Trophoblast cell (in vitro differentiated cells and primary cell): Measurements from ENCODE around the gene URI1.
A peak's percentile ranks its signal among the peaks of the same experiment; 100 is the strongest.

Experiments
- DNase-seq, 2 donors: peaks; one replicate each; pipeline ENCODE4 v3.0.0-alpha.2; 2016
- H2AFZ ChIP-seq: 2 replicates; pipeline ENCODE4 v1.6.1; 2013; ENCODE audit warnings: low read length, moderate library complexity, mild to moderate bottlenecking; ENCODE audit not compliant: insufficient read depth, poor library complexity
- H2AK5ac ChIP-seq: 2 replicates; pipeline ENCODE4 v1.6.1; 2013; ENCODE audit warnings: mild to moderate bottlenecking, low read length
- H2BK120ac ChIP-seq: 2 replicates; pipeline ENCODE4 v1.6.1; 2013; ENCODE audit warnings: low read length, mild to moderate bottlenecking, moderate library complexity; ENCODE audit not compliant: insufficient read depth, poor library complexity
- H2BK12ac ChIP-seq: 2 replicates; pipeline ENCODE4 v1.6.1; 2013; ENCODE audit warnings: mild to moderate bottlenecking, low read length, moderate library complexity
- H2BK5ac ChIP-seq: 2 replicates; pipeline ENCODE4 v1.6.1; 2013; ENCODE audit warnings: low read length, low read depth, moderate library complexity, mild to moderate bottlenecking; ENCODE audit not compliant: poor library complexity
- H3K14ac ChIP-seq: 2 replicates; pipeline ENCODE4 v1.6.1; 2013; ENCODE audit warnings: mild to moderate bottlenecking, low read length
- H3K18ac ChIP-seq: 2 replicates; pipeline ENCODE4 v1.6.1; 2013; ENCODE audit warnings: mild to moderate bottlenecking, low read length
- H3K23ac ChIP-seq: 2 replicates; pipeline ENCODE4 v1.6.1; 2013; ENCODE audit warnings: low read length
- H3K27ac ChIP-seq: 2 replicates; pipeline ENCODE4 v1.5.1; 2013; ENCODE audit warnings: low read depth, mild to moderate bottlenecking, inconsistent platforms, low read length, moderate library complexity
- H3K27me3 ChIP-seq: 2 replicates; pipeline ENCODE4 v1.6.1; 2013; ENCODE audit warnings: inconsistent platforms, mild to moderate bottlenecking, low read length, moderate library complexity; ENCODE audit not compliant: insufficient read depth
- H3K36me3 ChIP-seq, 2 experiments: 1 replicate in 1 of 2; 2 replicates in 1 of 2; pipeline ENCODE4 v1.6.1; 2013; ENCODE audit warnings: low read length in 2 of 2, mild to moderate bottlenecking in 2 of 2, moderate library complexity in 1 of 2; ENCODE audit not compliant: insufficient read depth in 2 of 2, control insufficient read depth in 1 of 2
- H3K4ac ChIP-seq: 2 replicates; pipeline ENCODE4 v1.6.1; 2013; ENCODE audit warnings: low read depth, mild to moderate bottlenecking, low read length, moderate library complexity
- H3K4me1 ChIP-seq, 2 experiments: 1 replicate in 1 of 2; 2 replicates in 1 of 2; pipeline ENCODE4 v1.6.1; 2013; ENCODE audit warnings: low read length in 2 of 2, mild to moderate bottlenecking in 2 of 2, moderate library complexity in 1 of 2; ENCODE audit not compliant: insufficient read depth in 2 of 2, control insufficient read depth in 1 of 2
- H3K4me2 ChIP-seq: 2 replicates; pipeline ENCODE4 v1.6.1; 2013; ENCODE audit warnings: inconsistent platforms, mild to moderate bottlenecking, low read length, moderate library complexity
- H3K4me3 ChIP-seq: 2 replicates; pipeline ENCODE4 v1.5.1; 2013; ENCODE audit warnings: mild to moderate bottlenecking, low read depth, low read length, inconsistent platforms
- H3K79me1 ChIP-seq: one replicate; pipeline ENCODE4 v1.6.1; 2013; ENCODE audit warnings: low read length
- H3K79me2 ChIP-seq: 2 replicates; pipeline ENCODE4 v1.6.1; 2013; ENCODE audit warnings: low read length, mild to moderate bottlenecking; ENCODE audit not compliant: control insufficient read depth, insufficient read depth, poor library complexity
- H3K9ac ChIP-seq: 2 replicates; pipeline ENCODE4 v1.6.1; 2013; ENCODE audit warnings: mild to moderate bottlenecking, low read length
- H3K9me3 ChIP-seq: 2 replicates; pipeline ENCODE4 v1.6.1; 2013; ENCODE audit warnings: low read depth, mild to moderate bottlenecking, control low read depth, inconsistent platforms, low read length; ENCODE audit not compliant: insufficient read depth
- H4K12ac ChIP-seq: 2 replicates; pipeline ENCODE4 v1.6.1; 2013; ENCODE audit warnings: low read depth, mild to moderate bottlenecking, low read length, moderate library complexity
- H4K8ac ChIP-seq: 2 replicates; pipeline ENCODE4 v1.6.1; 2013; ENCODE audit warnings: low read depth, mild to moderate bottlenecking, low read length, moderate library complexity
- H4K91ac ChIP-seq: one replicate; pipeline ENCODE4 v1.6.1; 2013; ENCODE audit warnings: low read depth, mild to moderate bottlenecking, low read length, moderate library complexity
- WGBS: extraction: QIAGEN DNeasy Blood & Tissue Kit; methylation state at CpG from one replicate; pipeline ENCODE4 v1.1.7; 2013; ENCODE audit warnings: missing lambda C conversion rate; ENCODE audit not compliant: insufficient read length, insufficient coverage; ENCODE audit errors: extremely low coverage; 5-methylcytosine and 5-hydroxymethylcytosine counted together

URI1 gene

DNA sequence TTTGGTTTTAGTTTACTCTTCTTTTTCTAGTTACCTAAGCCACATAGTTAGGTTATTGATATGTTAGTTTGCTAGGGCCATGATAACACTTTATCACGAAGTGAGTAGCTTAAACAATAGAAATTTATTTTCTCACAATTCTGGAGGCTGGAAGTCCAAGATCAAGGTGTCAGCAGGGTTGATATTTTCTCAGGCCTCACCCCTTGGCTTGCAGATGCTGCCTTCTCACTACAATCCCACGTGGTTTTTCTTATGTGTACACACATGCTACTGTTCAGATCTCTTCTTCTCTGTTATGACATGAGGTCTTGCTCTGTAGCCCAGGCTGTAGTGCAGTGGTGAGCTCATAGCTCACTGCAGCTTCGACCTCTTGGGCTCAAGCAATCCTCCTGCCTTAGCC lies 7.8 kb upstream of the URI1 start:
- Histone ChIP-seq H2AK5ac (no peak overlapping the region), H3K18ac (no peak overlapping the region), H3K4ac (no peak overlapping the region), H3K79me1 (no peaks in the 10 kb centered on the region), H3K27ac (no peak overlapping the region), H4K12ac (no peak overlapping the region), H3K9me3 (no peaks in the 10 kb centered on the region), H3K79me2 (no peaks in the 10 kb centered on the region), H2BK5ac (no peak overlapping the region), H3K9ac (no peak overlapping the region), H3K14ac (no peak overlapping the region), H4K8ac (no peak overlapping the region), H4K91ac (no peak overlapping the region), H3K4me1 (no peaks in the 10 kb centered on the region), H2AFZ (no peak overlapping the region), H3K36me3 (no peaks in the 10 kb centered on the region), H2BK12ac (no peak overlapping the region), H3K4me2 (no peak overlapping the region), H3K23ac (no peak overlapping the region), H3K4me3 (peak overlapping the region; percentile 12), H3K27me3 (no peaks in the 10 kb centered on the region), H2BK120ac (no peak overlapping the region)
- no peak for DNase-seq
- no CpG with 5 or more reads among the region's 3 CpGs for WGBS

DNA sequence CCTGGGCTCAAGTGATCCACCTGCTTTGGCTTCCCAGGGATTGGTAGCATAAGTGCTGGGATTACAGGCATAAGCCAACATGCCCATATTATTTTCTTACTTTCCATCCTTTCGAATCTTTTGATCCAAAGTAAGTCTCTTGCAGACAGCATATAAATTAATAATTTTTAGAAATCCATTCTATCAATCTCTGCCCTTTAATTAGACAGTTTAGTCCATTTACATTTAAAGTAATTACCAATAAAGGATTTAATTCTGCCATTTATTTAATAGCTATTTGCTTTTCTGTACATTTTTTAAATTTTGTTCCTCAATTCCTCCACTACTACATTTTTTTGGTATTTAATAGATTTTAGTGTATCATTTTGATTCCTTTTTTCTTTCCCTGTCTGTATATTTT lies 7.3 kb upstream of the URI1 start:
- Histone ChIP-seq H3K4me3 (no peak overlapping the region), H2BK12ac (no peak overlapping the region), H3K79me1 (no peaks in the 10 kb centered on the region), H3K23ac (no peak overlapping the region), H2AK5ac (no peak overlapping the region), H2AFZ (no peak overlapping the region), H3K14ac (no peak overlapping the region), H2BK5ac (no peak overlapping the region), H2BK120ac (no peak overlapping the region), H3K79me2 (no peaks in the 10 kb centered on the region), H3K27ac (no peak overlapping the region), H3K9ac (no peak overlapping the region), H3K27me3 (no peaks in the 10 kb centered on the region), H3K4ac (no peak overlapping the region), H3K4me1 (no peaks in the 10 kb centered on the region), H3K4me2 (no peak overlapping the region), H4K91ac (no peak overlapping the region), H4K12ac (no peak overlapping the region), H3K36me3 (no peaks in the 10 kb centered on the region), H3K18ac (no peak overlapping the region), H3K9me3 (no peaks in the 10 kb centered on the region), H4K8ac (no peak overlapping the region)
- no CpG with 5 or more reads among the region's 1 CpG for WGBS
- no peak for DNase-seq

DNA sequence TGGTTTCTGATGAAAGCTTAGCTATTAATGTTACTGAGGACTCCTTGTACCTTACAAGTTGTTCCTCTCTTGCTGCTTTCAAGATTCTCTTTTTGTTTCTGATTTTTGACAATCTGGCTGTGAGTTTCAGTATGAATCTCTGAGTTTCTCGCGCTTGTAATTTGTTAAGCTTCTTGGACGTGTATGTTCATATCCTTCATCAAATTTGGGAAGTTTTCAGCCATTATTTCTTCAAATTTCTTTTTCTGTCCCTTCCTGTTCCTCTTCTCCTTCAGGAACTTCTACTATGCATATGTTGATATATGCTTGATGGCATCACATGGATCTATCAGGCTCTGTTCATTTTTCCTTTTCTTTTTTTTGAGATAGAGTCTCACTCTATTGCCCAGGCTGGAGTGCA lies 5.6 kb upstream of the URI1 start:
- Histone ChIP-seq H2BK120ac (no peak overlapping the region), H2BK12ac (no peak overlapping the region), H2AFZ (no peak overlapping the region), H4K8ac (no peak overlapping the region), H3K79me1 (no peaks in the 10 kb centered on the region), H3K79me2 (no peaks in the 10 kb centered on the region), H2BK5ac (no peak overlapping the region), H3K4ac (no peak overlapping the region), H3K4me3 (no peak overlapping the region), H3K36me3 (no peaks in the 10 kb centered on the region), H3K9me3 (no peaks in the 10 kb centered on the region), H3K27ac (no peak overlapping the region), H3K27me3 (no peaks in the 10 kb centered on the region), H4K12ac (no peak overlapping the region), H3K4me1 (no peaks in the 10 kb centered on the region), H3K14ac (no peak overlapping the region), H3K18ac (no peak overlapping the region), H3K23ac (no peak overlapping the region), H4K91ac (no peak overlapping the region), H3K4me2 (no peak overlapping the region), H2AK5ac (no peak overlapping the region), H3K9ac (no peak overlapping the region)
- DNase-seq: no peak
- no CpG with 5 or more reads among the region's 3 CpGs for whole genome bisulfite sequencing

DNA sequence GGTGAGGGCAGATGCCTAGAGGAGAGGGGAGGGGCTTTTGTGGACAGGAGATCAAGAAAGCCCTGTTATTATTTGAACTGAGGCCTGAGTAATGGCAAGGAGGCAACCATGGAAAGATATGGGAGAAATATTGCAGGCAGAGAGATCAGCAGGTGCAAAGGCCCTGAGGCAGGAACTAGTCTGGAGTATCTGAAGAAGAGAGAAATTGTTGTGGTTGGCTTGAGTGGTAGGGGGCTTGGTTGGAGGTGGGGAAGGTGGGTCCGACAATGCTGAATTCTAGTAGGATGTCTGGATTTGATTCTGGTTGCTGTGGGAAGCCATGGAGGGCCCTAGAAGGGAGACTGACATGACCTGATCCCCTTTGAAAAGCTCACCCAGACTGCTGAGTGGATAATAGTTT lies 2.4 kb upstream of the URI1 start:
- Histone ChIP-seq H4K8ac (no peak overlapping the region), H3K36me3 (no peaks in the 10 kb centered on the region), H3K14ac (no peak overlapping the region), H3K27ac (no peak overlapping the region), H3K79me1 (peaks cover 6% of the 10 kb centered on the region), H2BK120ac (no peak overlapping the region), H2AK5ac (no peak overlapping the region), H3K18ac (no peak overlapping the region), H3K4ac (no peak overlapping the region), H2AFZ (no peak overlapping the region), H2BK12ac (no peak overlapping the region), H4K12ac (no peak overlapping the region), H3K9me3 (no peaks in the 10 kb centered on the region), H3K79me2 (peaks cover 8% of the 10 kb centered on the region), H3K4me3 (no peak overlapping the region), H2BK5ac (no peak overlapping the region), H3K23ac (no peak overlapping the region), H4K91ac (no peak overlapping the region), H3K4me2 (no peak overlapping the region), H3K9ac (no peak overlapping the region), H3K27me3 (no peaks in the 10 kb centered on the region), H3K4me1 (peaks cover 0 to 5% of the 10 kb centered on the region in 2 experiments)
- no peak for DNase-seq
- no CpG with 5 or more reads among the region's 1 CpG for WGBS
